T-helper 1 cell (primary cell): ENCODE measurements around the gene BEND3.

Source experiments
- DNase-seq, 5 donors: peaks; one replicate each; pipeline ENCODE4 v3.0.0-alpha.2; 2012 to 2020

BEND3 gene

DNA sequence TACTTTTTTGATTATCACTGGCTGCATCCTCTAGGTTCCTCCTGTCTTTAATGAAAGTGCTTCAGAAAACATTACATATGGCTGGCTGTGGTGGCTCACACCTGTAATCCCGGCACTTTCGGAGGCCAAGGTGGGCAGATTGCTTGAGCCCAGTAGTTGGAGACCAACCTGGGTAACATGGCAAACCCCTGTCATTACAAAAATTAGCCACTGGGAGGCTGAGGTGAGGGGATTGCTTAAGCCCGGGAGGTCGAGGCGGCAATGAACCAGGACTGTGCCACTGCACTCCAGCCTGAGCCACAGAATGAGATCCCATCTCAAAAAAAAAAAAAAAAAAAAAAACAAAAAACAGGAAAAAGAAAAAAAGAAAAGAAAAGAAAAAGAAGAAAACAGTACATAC lies 35.3 kb downstream of the BEND3 start:
- no peak for DNase-seq

DNA sequence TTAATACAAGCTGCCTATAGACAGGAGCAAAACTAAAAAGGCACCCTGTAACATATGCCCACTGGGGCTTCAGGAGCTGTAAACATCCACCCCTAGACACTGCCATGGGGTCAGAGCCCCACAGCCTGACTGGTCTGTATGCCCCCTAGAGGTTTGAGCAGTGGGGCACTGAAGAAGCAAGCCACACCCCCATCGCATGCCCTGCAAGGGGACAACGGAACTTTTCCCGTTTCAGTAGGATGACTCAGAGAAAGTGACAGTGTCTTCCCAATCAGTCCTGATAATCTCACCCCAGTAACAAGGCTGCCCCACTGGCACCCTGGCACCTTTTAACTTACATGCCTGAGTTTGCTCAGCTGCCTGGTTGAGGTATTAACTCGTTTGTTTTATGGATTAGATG lies 35.9 kb downstream of the BEND3 start:
- DNase-seq, result no peak

DNA sequence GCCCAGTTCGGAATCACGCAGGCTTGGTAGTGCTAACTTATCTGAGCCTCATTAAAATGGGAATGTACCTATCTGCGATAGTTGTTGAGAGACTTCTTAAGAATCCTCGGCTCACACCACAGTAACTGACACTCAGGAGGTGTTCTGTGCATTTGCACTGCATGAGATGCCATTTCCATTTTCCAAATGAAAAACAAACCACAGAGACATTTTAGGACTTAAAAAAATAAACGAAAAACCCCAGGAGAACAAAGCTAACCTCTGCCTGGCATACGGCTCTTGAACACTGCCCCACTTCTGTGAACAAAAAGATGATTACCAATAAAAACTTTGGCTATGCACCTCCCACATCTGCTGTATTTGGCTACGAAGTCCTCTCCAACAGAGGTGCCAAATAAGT lies 37.6 kb downstream of the BEND3 start:
- no peak for DNase-seq

DNA sequence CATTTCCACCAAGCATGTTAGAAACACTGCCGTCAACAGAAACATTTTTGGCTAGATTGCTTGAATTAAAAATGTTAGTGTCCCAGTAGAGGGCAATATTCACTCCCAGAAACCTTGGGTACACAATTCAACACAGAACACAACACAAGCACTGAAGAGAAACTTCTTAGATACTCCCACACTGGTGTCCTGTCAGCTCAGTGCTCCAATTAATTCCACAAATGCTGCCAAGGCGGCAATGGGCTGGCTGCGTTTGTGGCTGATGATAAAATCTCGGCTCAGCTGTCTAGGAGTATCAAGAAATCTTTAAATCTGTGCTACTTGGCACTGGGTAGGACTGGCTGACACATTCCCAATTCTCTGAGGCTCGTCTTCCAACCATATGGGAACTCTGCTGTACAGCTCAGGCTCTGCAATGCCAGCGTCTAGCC lies 39.3 kb downstream of the BEND3 start:
- DNase-seq, result no peak

DNA sequence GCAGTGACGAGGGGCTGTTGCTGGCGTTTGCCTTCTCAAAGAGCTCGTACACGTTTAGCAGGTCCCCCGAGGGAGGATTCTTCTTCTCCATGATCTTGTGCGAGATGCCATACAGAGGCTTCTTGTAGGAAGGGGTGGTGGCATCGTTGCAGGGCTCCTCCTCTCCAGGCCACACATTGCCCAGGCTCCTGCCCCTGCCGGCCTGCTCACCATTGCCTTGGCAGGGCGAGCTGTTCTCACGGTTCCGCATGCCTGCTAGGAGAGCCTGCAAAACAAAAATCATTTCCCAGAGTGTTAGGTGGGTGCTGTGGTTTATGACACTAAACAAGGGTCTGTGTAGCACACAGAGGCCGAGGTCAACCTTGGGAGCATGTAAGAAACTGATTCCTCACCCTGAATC lies 44.6 kb downstream of the BEND3 start:
- no peak for DNase-seq

DNA sequence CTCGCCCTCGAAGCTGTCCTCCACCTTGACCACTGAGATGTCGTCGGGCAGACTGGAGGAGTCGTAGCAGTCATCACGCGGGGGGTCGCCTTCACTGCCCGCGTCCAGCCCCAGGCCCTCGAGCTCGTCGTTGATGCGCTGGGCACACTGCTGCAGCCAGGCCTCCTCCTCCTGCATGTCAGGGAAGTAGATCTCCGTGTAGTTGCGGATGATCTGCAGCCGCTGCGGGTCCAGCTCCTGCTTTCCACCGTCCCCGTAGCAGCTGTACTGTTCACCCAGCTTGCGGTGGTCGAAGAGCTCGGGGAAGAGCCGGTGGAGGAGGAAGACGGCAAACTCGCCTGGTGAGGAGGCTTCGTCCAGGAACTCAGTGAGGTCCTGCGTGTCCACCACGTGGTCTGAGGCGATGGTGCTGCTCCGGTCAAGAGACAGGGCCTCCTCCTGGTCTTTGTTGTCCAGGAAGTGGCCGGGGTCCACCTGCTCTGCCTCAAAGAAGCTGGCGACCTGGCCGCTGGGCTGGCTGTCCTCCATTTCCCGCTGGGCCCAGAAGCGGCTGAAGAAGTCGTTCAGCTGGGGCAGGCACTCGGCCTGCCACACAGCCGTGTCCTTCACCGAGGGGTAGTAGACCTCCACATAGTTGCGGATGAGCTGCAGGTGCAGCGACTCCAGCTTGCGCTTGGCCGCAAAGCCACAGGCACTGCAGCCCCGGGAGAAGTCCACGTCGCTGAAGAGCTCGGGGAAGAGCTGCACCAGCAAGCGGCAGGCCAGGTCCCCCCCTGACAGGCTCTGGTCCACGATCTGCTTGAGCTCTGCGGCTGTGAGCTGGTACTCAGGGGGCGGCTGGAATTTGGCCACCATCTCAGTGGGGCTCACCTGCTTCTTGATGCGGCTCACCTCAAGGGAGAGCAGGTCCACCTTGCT lies 45.4 kb downstream of the BEND3 start:
- DNase-seq, result no peak

DNA sequence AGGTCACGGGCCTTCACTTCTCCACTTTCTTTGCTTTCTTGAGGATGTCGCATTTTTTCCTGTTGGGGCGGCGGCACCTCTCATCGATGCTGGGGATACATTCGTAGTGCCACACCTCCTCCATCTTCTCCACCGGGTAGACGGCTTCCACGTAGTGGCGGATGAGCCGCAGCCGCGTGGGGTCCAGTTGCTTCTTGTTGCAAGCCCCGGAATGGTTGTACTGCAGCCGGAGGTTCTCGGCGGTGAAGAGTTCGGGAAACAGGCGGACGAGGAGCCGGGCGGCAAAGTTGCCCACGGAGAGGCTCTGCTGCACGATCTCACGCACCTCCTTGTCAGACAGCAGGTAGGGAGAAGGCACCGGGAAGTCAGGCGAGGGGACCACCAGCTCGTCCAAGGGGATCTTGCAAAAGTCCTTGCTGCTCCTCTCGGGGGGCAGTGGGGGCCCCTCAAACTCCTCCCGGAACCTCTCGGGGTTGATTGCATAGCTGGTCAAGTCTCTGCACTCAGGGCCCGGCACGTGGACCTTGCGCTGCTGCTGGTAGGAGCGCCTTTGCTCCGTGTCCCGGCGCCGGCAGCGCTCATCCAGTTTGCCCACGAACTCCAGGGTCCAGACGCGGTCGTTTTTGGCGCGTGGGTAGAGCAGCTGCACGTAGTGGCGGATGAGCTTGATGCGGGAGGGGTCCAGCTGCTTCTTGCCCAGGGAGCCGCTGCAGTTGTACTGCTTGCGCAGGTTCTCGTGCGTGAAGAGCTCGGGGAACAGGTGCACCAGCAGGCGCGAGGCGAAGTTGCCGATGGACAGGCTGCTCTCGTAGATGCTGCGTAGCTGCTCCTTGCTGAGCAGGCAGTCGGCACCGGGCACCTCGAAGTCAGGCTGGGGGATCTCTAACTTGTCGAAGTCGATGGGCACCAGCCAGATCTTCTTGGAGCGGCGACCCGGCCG lies 46.4 kb downstream of the BEND3 start:
- DNase-seq, result no peak

DNA sequence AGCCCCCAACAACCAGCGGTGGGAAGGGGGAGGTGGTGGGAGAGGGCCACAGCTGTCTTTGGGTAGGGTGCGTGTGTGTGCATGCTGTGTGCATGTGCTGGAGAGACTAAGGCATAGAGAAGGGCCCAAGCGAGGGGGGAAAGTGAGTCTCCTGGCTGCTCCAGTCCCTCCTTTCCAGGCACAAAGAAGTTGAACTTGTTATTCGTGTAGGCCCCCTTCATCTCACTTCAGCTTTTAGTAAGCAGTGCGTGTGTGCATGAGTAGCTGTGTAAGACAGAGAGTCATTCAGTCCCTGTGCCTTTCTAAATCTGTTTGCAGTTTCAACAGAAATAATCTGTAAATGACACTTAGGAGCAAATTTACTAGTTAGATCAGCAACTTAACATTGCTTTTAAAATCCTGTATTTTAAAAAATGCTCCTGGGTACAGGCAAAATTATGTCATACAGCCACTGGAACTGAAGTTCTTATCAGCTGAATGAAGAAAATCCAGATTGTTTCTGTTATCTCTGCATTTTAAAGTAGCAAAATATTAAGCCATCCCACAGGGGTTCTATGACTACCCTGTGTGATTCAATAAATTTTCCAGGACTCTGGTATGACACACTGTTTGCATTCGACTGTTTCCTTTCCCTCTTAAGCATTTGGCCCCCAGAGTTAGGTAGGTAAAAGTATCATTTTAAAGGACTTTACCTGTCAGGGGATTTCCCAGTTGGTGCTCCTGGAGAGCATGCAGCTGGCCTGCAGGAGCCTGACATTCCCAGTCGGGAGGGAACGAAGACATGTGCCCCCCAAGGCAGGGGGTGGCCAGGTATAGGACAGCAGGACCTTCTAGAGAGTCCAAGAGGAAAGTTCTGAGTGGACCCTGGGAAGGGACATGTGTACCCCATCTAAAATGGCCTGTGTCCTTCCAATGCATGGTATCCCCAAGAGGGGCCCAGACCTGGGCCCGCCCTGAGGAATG lies 48.3 kb downstream of the BEND3 start:
- peak in 1 of 5 donors; percentile 60 for DNase-seq

DNA sequence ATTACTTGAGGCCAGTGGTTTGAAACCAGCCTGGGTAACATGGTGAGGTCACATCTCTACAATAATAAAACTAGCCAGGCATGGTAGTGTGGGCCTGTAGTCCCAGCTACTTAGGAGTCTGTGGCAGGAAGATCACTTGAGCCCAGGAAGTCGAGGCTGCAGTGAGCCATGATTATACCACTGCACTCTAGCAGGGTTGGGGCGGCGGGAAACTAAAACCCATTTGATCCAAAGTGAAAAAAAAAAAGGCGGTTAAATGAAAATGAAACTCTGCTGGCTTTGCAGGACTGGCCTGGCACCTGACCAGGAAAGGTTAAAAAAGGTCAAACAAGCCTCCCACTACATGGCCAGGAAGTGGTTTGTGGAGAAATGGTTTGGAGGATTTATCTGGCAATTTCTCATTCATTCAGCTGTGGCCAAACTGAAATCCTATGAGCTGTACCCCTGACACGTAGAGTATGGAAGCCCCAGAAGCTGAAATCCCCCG lies 50.7 kb downstream of the BEND3 start:
- DNase-seq, result peak in 1 of 5 donors; percentile 71

DNA sequence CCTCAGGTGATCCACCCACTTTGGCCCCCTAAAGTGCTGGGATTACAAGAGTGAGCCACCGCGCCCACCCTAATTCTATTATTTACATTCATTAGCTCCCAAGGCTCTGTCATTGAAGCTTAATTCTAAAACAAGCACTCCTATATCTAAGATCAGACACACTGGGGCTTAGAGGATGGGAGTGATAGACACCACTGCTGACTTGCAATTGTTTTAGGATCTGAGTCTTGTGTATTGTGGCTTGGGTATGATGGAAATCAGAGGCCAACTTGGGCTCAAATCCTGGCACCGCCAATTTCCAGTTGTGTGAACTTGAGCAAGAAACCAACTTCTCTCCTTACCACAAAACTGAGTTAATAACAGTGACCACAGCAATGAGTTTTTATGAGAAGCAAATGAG lies 52.6 kb downstream of the BEND3 start:
- DNase-seq, result no peak

DNA sequence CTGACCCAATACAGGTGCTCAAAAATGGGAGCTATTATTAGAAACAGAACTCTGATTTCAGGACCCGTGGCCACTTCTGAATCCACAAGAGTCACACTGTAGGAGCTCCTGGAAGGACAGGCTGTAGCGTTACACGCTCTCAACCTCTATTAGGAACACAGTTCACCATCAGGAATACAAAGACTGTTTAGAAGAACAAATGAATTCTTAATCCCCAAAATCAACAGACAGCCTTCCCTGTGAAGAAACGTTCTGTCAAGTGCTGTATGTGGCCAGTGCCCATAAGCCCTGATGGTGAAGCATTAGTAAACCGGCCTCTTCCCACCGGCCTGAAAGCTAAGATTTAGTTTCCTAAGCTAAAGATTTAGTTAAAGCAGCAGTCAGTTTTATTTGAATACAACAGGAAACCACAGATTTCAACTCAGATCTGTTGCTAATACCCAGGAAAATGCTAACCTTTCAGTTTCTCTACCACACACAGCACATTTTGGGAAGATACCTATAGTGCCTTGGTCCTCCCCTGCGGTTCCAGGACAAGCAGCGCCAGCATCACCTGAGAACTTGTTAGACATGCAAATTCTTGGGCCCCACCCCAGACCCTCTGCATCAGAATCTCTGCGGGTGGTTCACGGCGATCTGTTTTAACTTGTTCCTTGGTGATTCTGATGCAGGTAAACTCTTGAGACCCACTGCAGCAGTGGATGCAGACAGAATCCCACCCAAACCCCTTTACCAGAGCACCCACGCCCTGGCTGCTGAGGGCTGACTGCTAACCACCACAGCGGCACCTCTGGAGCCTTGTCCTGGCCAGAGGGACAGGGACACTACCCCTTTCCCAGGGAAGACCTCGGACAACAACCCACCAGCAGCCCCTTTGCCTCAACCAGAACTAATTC lies 53.9 kb downstream of the BEND3 start:
- DNase-seq, result peak in 1 of 5 donors; percentile 42

DNA sequence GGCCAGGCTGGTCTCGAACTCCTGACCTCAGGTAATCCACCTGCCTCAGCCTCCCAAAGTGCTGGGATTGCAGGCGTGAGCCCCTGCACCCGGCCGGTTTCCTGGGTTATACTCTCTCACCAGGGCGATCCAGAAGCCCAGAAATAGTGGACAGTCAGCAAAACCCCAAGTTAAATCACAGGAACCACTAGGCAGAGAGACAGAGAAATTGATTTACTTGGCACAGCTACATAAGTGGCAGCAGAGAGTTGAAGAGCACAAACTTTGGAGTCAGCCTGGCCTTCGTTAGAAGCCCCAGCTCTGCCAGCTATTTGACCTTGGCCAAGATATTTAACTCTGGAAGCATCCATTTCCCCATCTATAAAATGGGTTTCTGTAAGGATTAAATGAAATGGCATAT lies 54.6 kb downstream of the BEND3 start:
- DNase-seq, result no peak

DNA sequence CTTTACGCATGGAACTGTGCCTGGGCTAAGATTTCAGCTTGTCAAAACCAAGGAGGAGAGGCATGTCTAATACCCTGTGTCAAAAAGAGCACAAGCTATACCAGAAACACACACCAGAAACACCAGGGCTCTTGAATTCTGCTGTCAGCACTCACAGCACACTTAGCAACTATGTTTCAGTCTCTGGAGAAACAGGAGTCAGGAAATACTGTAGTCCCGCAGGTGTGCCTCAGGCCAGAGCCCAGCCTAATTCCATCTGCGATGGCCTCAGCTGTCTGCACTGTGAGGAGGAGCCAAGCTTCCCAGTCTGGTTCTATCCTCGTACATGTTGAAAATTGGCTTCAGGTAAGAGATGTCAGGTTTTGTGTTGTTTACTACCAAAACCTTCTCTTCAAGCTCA lies 55.7 kb downstream of the BEND3 start:
- DNase-seq, result no peak

DNA sequence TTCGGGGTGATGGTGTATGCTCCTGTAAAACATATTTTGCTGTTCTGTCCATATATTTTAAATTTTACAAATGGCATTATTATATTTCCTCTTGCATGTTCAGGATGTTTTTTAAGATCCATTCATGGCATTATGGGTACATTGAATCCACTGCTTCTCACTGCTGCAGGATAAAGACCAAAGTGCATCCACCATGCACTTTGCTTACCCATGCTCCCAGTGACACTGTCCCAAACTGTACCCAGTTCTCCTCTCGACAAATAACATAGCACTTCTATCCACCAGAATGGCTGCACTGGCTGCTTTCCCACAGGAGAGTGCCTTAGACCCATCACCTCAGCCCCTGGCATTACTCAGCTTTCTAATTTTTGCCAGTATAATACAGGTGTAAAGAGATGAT lies 57.6 kb downstream of the BEND3 start:
- DNase-seq, result no peak

DNA sequence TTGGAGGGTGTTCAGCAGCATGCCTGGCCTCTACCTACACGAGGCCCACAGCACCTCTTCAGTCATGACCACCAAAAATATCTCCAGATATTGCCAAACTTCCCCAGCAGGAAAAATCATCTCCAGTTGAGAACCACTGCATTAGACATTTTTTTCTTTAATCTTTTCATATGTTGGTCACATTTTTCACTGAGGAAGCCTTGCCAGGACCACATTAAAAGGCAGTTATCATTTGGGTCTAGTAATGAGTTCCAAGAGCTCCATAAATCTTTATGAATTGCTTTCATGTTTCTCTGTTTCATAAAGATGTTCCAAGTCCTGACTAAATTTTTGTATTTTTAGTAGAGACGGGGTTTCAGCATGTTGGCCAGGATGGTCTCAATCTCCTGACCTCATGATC lies 58.5 kb downstream of the BEND3 start:
- DNase-seq, result no peak

DNA sequence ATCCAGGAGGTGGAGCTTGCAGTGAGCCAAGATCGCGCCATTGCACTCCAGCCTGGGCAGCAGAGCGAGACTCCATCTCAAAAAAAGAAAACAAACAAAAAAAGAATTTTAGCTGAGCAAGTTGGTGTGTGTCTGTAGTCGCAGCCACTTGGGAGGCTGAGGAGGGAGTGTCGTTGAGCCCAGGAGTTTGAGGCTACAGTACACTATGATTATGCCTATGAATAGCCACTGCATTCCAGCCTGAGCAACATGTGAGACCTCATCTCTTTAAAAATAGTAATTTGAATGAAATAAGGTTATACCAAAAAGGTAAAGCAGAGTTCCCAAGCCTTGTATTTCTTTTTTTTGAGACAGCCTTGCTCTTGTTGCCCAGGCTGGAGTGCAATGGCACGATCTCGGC lies 67.5 kb downstream of the BEND3 start:
- DNase-seq, result no peak

DNA sequence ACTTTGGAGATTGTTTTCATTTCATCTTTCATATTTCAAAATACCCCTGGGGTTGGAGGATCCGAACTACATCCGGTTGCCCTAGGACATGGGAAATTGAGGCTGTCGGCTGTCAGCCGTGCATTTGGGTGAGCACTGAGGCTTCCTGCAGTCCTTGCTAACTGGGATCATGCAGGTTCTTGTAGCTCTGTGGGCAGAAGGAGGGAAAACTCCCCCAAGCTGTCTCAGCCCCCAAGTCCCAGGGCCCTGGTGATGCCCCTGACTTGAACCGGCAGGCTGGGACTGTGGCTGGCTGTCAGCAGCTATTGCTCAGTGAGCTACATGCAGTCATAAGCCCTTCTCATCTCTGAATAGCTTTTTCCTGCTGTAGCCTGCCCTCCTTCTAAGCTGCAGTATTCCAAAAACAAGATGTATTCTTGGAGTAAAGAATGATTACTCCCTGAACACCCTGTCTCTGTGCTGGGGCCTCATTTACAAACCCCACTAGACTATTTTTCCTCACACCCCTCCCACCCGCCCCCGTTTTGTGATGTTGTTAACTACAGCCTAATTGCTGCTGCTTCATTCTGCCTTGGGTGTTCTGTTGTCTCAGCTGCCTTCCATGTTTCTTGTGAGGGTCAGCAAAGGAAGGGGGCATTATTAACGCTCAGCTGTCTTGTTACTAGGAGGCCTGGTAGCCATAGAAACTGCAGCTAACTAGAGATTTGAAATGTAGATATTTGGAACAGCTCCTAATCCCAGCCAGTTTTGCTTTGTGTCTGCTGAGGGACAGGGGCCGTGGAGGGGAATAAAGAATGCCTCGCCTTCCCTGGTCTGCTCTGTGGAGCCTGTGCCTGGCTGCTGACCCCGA lies 69.3 kb downstream of the BEND3 start:
- DNase-seq, result no peak

DNA sequence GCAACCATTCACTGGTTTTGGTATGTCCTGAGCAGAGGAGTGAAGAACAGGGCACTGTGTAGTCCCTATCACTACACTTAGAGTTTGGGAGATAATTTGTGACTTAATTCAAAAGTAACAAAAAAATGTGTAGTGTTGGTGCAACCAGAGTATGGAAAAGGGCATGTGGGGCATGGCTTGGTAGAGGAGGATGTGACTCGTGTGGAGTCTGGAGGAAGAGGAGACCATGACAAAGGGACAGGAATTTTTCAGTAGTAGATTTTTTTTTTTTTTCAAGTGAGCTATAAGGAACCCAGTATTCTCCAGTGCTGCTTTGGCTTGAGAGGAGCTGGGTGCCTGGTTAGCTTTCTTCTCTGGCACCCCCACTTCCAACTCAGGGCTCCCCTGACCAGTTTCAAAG lies 82.2 kb downstream of the BEND3 start:
- DNase-seq, result no peak

DNA sequence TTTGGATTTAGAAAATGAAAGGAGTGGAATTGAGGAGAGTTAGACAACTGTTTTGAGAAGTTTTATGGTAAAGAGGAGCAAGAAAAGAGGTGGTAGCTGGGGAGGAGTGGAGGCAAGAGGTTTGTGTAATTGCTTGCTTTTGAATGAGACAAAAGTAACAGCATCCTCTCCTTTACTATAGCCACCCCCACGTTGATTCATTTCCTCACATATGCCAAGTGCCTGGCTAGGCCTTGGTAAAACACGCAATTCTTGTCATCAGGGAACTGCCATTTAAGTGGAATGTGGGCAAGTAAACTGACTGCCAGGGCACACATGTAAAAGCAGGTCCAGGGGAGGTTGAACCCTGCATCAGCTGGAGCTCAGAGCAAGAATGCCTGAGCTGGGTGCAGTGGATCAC lies 83.3 kb downstream of the BEND3 start:
- DNase-seq, result no peak

DNA sequence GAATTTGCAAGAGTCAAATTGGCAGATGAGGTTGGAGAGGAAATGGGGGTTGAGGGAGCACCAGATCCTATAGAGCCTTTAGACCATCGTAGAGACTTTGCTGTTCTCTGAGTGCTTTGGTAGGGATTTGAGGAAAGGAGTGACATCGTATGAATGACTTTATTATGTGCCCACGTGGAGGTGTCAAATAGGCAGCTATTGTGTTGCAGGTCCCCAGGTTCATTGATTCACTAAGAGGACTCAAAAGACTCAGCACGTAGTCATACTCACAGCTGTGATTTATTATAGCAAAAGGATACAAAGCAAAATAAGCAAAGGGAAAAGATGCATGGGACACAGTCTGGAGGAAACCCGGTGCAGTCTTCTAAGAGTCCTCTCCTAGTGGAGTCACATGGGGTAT lies 85.2 kb downstream of the BEND3 start:
- DNase-seq, result no peak
